HG03460 (cell line): ENCODE results near the gene SH3TC2.

Experiments used
- ATAC-seq: cut with Tn5 transposase; IDR thresholded peaks from one replicate; pipeline ENCODE4 v1.9.1; 2021; ENCODE audit not compliant: unreplicated experiment

The SH3TC2 gene

GRCh38 chr5:148974642-148975327 is 88.1 kb downstream of the SH3TC2 start:
- ATAC-seq: no peak

GRCh38 chr5:148973455-148973854 is 89.4 kb downstream of the SH3TC2 start:
- no peak for ATAC-seq

- ATAC-seq: no peak
Observed at GRCh38 chr5:148972974-148973374, 89.9 kb downstream of the SH3TC2 start.

- ATAC-seq: no peak
Observed at GRCh38 chr5:148972396-148972795, 90.5 kb downstream of the SH3TC2 start.

- ATAC-seq: no peak
Observed at GRCh38 chr5:148970876-148971275, 92.0 kb downstream of the SH3TC2 start.

GRCh38 chr5:148970228-148970627 is 92.6 kb downstream of the SH3TC2 start:
- no peak for ATAC-seq

- ATAC-seq: no peak
Observed at GRCh38 chr5:148969291-148969690, 93.6 kb downstream of the SH3TC2 start.

GRCh38 chr5:148968311-148968710 is 94.6 kb downstream of the SH3TC2 start:
- ATAC-seq: no peak

- ATAC-seq: no peak
Observed at GRCh38 chr5:148967783-148968182, 95.1 kb downstream of the SH3TC2 start.

- ATAC-seq: no peak
Observed at GRCh38 chr5:148966938-148967337, 95.9 kb downstream of the SH3TC2 start.

GRCh38 chr5:148966348-148966747 is 96.5 kb downstream of the SH3TC2 start:
- ATAC-seq: no peak

- ATAC-seq: no peak
Observed at GRCh38 chr5:148965511-148966265, 97.2 kb downstream of the SH3TC2 start.

- ATAC-seq: peak; percentile 55
Observed at GRCh38 chr5:148963664-148964063, 99.2 kb downstream of the SH3TC2 start.

GRCh38 chr5:148962761-148963324 is 100.0 kb downstream of the SH3TC2 start:
- no peak for ATAC-seq

GRCh38 chr5:148962200-148962550 is 100.7 kb downstream of the SH3TC2 start:
- no peak for ATAC-seq

- no peak for ATAC-seq
Observed at GRCh38 chr5:148961261-148962199, 101.3 kb downstream of the SH3TC2 start.

- no peak for ATAC-seq
Observed at GRCh38 chr5:148960070-148960769, 102.6 kb downstream of the SH3TC2 start.

- ATAC-seq: no peak
Observed at GRCh38 chr5:148957591-148958202, 105.2 kb downstream of the SH3TC2 start.

- ATAC-seq: no peak
Observed at GRCh38 chr5:148956477-148957385, 106.1 kb downstream of the SH3TC2 start.
